ENCODE measurements around the gene RO60. TPM values are rescaled to one million over a fixed set of nuclear protein-coding genes. Genes with fewer than 3 reads are reported as not detected.
A peak's percentile ranks its signal among the peaks of the same experiment; 100 is the strongest.
"Not testable (repeated sequence)": the region's sequence is repeated elsewhere in the genome, so short reads cannot be mapped to it uniquely, and the experiment has no call there.

RO60 gene
- total and polyA plus RNA-seq, 5 experiments from 2014 or later, result 67.5 to 128 (median 89.4) TPM

DNA sequence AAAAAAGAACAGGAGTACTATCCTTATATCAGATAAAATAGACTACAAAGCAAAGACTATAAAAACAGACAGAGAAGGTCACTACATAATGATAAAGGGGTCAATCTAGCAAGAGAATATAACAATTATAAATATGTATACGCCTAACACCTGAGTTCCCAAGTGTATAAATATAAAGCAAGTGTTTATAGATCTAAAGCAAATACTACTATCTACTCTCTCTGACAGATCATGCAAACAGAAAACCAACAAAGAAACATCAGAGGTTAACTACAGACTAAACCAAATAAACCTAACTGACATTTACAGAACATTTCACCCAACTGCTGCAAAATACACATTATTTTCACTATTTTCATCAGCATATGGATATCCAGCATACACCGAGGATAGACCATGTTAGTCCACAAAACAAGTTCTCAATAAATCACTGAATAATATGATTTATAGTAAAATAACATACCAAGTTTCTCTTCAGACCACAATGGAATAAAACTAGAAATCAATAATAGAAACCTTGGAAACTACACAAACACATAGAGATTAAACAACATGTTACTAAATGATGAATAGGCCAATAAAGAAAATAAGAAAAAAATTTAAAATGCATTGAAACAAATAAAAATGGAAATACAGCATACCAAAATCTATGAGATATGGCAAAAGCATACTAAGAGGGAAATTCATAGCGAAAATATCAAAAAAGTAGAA is 22.9 kb upstream of the RO60 start:
- no peak for DNase-seq
- Mint-ChIP-seq H3K4me1 (peaks cover 19 to 47% (median 37%) of the 10 kb centered on the region in 4 donors), H3K9me3 (no peaks in the 10 kb centered on the region), H3K4me3 (peak overlapping the region in 1 of 10 donors; percentile 24), H3K27ac (peak overlapping the region in 1 of 10 donors; percentile 3), H3K27me3 (no peaks in the 10 kb centered on the region), H3K36me3 (peaks cover 0 to 37% (median 17%) of the 10 kb centered on the region in 3 donors)
- ATAC-seq, result no peak
- POLR2A ChIA-PET, result no interaction called here

DNA sequence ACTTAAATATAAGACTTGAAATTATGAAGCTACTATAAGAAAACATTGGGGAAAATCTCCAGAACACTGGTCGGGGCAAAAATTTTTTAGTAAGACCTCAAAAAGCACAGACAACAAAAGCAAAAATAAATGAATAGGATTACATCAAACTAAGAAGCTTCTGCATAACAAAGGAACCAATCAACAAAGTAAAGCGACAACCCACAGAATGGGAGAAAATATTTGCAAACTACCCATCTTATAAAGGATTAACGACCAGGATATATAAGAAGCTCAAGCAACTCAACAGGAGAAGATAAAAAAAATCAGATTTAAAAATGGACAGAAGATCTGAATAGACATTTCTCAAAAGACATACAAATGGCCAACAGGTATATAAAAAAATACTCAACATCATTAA is 19.4 kb upstream of the RO60 start:
- Mint-ChIP-seq H3K27ac (peak overlapping the region in 1 of 10 donors; percentile 4), H3K4me1 (peaks cover 14 to 55% (median 38%) of the 10 kb centered on the region in 4 donors), H3K4me3 (no peak overlapping the region), H3K27me3 (no peaks in the 10 kb centered on the region), H3K9me3 (no peaks in the 10 kb centered on the region), H3K36me3 (peaks cover 0 to 44% (median 18%) of the 10 kb centered on the region in 3 donors)
- POLR2A ChIA-PET, result no interaction called here
- ATAC-seq (no peak), DNase-seq (no peak)

DNA sequence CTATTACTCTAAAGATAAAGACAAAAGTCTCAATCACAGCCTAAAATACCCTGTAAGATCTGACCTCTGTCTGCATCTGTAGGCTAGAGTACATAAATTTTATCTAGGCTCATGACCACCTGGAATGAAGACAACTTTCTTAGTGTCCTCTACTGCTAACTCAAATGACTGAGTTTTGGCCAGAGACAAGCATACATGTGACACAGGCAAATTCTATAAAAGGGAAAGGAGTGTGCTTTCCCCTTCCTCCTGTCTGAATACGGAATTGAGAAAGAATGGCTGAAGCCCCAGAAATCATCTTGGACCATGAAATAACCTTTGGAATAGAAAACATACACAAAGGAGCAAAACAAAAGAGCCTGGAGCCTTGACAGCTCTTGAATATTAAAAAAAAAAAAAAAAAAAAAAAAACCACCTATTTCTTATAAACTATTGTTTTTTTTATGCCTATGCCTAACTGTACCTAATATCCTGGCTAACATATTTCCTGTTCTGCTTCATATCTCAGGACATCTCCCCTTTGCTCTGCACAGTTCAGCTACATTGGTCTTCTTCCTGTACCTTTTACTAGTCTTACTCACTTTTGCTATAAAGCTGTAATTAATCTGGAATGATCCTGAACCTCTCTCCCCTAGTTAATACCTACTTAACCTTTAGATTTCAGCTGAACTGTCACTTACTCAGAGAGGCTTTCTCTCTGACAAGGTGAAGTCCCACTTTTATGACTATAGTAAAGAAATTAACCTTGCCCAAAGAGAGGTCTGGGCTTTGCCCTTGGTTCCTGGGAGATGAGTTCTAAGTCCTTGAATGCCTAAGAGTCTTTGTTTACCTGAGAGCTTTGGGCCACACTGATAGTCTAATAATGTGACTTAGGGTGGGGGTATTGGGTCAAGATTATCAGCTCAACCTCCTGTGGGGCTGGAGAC is 16.4 kb upstream of the RO60 start:
- peak overlapping the region in 7 of 10 donors; percentile 2 to 36 (median 22) for H3K27ac Mint-ChIP-seq
- peaks cover 4 to 47% (median 7%) of the 10 kb centered on the region in 3 donors for H3K36me3 Mint-ChIP-seq
- H3K4me3 Mint-ChIP-seq, result no peak overlapping the region
- no peaks in the 10 kb centered on the region for H3K9me3 Mint-ChIP-seq
- DNase-seq, result no peak
- no peaks in the 10 kb centered on the region for H3K27me3 Mint-ChIP-seq
- H3K4me1 Mint-ChIP-seq, result peaks cover 6 to 31% (median 19%) of the 10 kb centered on the region in 4 donors
- POLR2A ChIA-PET, result no interaction called here
- ATAC-seq, result no peak

DNA sequence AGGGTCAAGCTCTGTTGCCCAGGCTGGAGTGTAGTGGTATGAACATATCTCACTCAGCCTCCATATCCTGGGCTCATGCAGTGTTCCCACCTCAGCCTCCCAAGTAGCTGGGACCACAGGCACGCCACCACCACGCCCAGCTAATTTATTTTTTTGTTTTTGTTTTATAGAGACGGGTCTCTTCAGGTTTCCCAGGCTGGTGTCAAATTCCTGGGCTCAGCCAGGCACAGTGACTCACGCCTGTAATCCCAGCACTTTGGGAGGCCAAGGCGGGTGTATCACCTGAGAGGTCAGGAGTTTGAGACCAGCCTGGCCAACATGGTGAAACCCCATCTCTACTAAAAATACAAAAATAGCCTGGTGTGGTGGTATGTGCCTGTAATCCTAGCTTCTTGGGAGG is 10.5 kb upstream of the RO60 start:
- H3K27me3 Mint-ChIP-seq, H3K27ac Mint-ChIP-seq, DNase-seq, H3K4me3 Mint-ChIP-seq, POLR2A ChIA-PET, H3K9me3 Mint-ChIP-seq, ATAC-seq: not testable (repeated sequence)
- peaks cover 4 to 17% (median 6%) of the 10 kb centered on the region in 4 donors for H3K4me1 Mint-ChIP-seq
- peaks cover 3 to 55% (median 4%) of the 10 kb centered on the region in 3 donors for H3K36me3 Mint-ChIP-seq

DNA sequence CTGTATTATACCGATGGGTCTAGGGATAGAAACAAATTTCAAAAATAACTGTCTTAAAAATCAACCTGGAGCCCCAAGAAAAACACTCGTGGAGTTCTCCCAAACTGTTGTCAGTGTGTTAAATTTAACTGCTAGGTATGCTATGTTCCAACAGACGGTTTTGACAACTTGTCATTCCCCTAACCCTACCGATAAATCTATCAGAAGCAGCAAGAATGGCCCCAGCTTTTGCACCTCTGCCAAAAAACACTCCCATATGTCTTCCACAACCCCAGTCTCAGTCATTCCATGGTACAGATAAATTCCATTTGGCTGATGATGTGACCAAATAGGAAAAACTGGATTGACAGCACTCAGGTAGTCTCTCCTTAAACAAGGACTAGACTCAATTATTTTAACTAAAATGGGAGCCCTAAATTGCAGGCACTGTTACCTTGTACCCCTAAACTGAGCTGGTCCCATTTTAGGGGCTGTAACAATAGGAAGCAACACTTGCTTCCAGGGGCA is 5.2 kb upstream of the RO60 start:
- Mint-ChIP-seq H3K27ac (no peak overlapping the region), H3K27me3 (no peaks in the 10 kb centered on the region), H3K9me3 (no peaks in the 10 kb centered on the region), H3K36me3 (peaks cover 0 to 23% (median 0%) of the 10 kb centered on the region in 3 donors), H3K4me1 (peaks cover 26 to 49% (median 42%) of the 10 kb centered on the region in 4 donors), H3K4me3 (no peak overlapping the region)
- DNase-seq (no peak), ATAC-seq (no peak)
- POLR2A ChIA-PET, result no interaction called here

DNA sequence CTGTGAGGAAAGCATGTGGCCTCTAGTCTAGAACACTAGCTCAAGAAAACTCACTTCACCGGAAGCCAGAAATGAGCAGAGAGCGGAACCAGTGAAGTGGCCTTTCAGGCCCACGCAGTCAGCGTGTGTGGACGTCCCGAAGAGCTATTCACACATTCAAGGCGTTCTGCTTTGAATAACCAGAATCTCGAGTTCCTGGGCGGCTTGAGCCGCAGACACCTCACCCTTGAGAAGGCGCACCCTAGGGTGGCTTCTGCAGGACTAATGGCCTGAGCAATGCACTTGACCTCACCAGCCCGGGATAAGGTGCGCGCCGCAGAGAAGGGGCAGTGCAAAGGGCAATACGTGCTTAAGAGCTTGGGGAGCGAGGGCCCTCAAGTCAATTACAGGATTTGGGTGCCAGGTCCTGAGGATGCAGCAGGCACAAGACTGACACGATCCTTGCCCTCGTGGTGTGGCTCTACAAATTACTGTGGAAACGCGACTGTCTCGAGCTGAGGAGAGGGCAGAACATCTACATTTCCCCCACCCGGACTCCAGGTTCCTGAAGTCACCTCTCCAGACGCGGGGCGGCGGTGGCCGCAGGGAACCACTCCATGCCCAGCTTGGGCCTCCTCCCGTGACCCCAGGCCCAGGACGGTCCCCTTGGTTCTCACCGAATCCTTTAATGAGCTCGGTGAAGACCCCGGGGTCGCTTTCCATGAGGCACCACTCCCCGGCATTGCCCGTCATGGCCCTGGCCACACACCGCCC is 707 bp upstream of the RO60 start:
- H3K27ac Mint-ChIP-seq, result peak overlapping the region; percentile 96 to 100 (median 98)

DNA sequence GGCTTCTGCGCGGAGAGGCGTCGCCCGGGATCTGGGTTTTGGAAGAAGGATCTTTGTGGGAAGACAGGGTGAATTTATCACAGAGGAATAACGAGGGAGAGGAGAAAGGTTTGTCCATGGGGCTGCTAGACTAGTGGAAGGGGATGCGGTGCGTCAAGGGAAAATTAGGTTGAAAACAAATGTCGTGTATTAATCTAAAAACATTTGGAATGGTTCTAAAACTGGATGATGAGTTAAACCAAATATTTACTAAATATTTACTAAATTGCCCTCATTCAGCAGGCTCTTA is 647 bp downstream of the RO60 start:
- Mint-ChIP-seq H3K4me3 (peak overlapping the region; percentile 92 to 100 (median 98)), H3K27me3 (no peaks in the 10 kb centered on the region), H3K36me3 (peaks cover 0 to 3% (median 2%) of the 10 kb centered on the region in 3 donors), H3K9me3 (no peaks in the 10 kb centered on the region), H3K27ac (peak overlapping the region; percentile 96 to 100 (median 98)), H3K4me1 (peaks cover 26 to 71% (median 61%) of the 10 kb centered on the region in 4 donors)
- no peak for ATAC-seq
- POLR2A ChIA-PET, result no interaction called here
- DNase-seq, result no peak

More for the DNA sequence above, 707 bp upstream of the RO60 start:
- Mint-ChIP-seq H3K4me3 (peak overlapping the region; percentile 92 to 100 (median 98)), H3K27me3 (no peaks in the 10 kb centered on the region), H3K9me3 (no peaks in the 10 kb centered on the region), H3K36me3 (peaks cover 0 to 5% (median 2%) of the 10 kb centered on the region in 3 donors), H3K4me1 (peaks cover 28 to 68% (median 64%) of the 10 kb centered on the region in 4 donors)
- peak; percentile 21 to 23 for ATAC-seq
- peak; percentile 12 to 64 (median 38) for DNase-seq
- POLR2A ChIA-PET, result interaction anchor here (0.6 to 1.7 kb wide), 9 partner anchors 12 to 255 kb away, joined by 3 to 30 read pairs (median 3); partner anchors contain the start of genes CDC73 and RGS2

DNA sequence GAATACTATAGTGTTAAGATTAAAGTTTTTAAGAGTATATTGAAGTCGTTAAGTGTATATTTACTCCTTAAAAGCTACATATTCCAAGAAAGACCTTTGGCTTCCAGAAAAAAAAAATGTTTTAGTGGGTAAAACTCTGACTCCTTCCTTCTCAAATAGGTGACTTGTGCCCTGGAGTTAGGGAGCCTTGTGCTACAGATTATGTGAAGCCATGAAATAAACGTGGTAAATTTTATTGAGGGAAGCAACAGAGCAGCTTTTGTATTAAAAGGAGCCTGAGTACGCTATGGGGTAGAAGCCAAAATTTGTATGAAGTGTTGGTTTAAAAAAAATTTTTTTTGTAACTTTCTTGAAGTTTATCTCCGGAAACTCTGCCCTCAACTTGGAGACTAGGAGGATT is 994 bp downstream of the RO60 start:
- peak overlapping the region; percentile 92 to 100 (median 98) for H3K4me3 Mint-ChIP-seq
- peaks cover 0 to 3% (median 2%) of the 10 kb centered on the region in 3 donors for H3K36me3 Mint-ChIP-seq
- ATAC-seq, result no peak
- no peak for DNase-seq
- peak overlapping the region; percentile 34 to 99 (median 98) for H3K27ac Mint-ChIP-seq
- peaks cover 26 to 71% (median 63%) of the 10 kb centered on the region in 4 donors for H3K4me1 Mint-ChIP-seq
- H3K27me3 Mint-ChIP-seq, result no peaks in the 10 kb centered on the region
- POLR2A ChIA-PET, result interaction anchor here (1.0 to 1.1 kb wide), 2 partner anchors 61 to 251 kb away, joined by 3 read pairs; partner anchors contain the start of genes CDC73 and RGS2
- H3K9me3 Mint-ChIP-seq, result no peaks in the 10 kb centered on the region

DNA sequence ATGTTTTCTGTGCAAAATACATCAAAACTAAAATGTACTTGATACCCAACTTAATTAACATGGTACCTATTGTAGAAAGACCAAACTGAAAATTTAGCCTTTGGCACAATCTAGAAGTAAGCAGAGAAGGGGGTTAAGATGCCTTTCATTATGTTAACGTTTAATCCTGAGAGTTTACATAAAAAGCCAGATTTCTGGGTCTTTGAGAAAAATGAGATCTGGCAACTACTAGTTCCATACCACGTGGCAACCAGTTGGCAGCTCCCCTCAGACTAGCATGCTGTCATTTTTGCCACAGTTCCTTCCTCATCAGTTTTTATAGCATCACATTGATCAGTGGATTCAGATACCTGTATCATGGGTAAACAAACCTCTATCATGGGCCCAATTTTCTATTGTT is 1.5 kb downstream of the RO60 start:
- Mint-ChIP-seq H3K27ac (peak overlapping the region in 8 of 10 donors; percentile 54 to 99 (median 82)), H3K27me3 (no peaks in the 10 kb centered on the region), H3K4me3 (peak overlapping the region; percentile 92 to 100 (median 98)), H3K9me3 (no peaks in the 10 kb centered on the region), H3K4me1 (peaks cover 31 to 74% (median 68%) of the 10 kb centered on the region in 4 donors), H3K36me3 (peaks cover 0 to 3% (median 2%) of the 10 kb centered on the region in 3 donors)
- DNase-seq (peak in 1 of 10 donors; percentile 6), ATAC-seq (no peak)
- POLR2A ChIA-PET, result interaction anchor here (1.0 to 1.1 kb wide), 2 partner anchors 61 to 252 kb away, joined by 3 read pairs; partner anchors contain the start of genes CDC73 and RGS2

DNA sequence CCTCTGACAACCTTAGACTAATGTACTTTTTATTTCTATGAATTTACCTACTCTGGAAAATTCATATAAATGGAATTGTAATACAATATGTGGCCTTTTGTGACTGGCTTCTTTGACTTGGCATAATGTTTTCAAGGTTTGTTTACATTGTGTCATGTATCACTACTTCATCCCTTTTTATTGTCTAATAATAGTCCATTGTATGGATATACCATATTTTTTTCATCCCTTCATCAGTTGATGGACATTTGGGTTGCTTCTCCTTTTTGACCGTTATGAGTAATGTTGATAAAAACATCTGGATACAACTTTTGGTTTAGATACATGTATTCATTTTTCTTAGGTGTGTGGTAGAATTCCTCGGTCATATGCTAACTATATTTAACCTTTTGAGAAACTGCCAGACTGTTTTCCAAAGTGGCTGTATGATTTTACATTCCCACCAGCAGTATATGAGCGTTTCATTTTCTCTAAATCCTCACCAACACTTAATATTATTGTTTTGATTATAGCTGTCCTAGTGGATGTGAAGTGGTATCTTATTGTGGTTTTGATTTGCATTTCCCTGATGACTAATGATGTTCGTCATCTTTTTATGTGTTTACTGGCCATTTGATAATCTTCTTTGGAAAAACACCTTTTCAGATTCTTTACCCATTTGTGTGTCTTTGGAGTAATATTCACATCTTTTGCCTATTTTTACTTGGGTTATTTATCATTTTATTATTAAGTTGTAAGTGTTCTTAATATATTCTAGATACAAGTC is 3.5 kb downstream of the RO60 start:
- ATAC-seq (no peak), DNase-seq (no peak)
- Mint-ChIP-seq H3K27me3 (no peaks in the 10 kb centered on the region), H3K36me3 (peaks cover 0 to 2% (median 0%) of the 10 kb centered on the region in 3 donors), H3K9me3 (no peaks in the 10 kb centered on the region), H3K27ac (peak overlapping the region in 2 of 10 donors; percentile 2 to 3), H3K4me3 (no peak overlapping the region), H3K4me1 (peaks cover 33 to 72% (median 69%) of the 10 kb centered on the region in 4 donors)
- POLR2A ChIA-PET, result no interaction called here

DNA sequence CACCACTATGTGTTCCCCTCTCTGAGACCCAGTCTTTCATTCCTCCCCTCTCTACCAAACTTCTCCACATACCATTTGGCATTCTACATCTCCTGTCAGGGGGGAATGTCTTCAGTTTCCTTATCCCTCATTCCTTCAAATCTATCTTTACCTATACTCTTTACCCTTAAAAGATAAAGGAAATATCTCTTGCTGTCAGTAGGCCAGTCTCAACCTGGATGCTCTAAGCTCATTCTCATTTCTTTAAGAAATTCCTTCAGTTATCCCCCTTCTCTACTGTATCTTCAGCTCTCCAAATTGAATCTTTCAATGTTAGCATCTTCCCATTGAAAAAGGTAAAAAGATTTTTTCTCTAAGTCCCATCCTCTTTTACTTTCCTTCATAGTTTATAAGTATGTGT is 6.5 kb downstream of the RO60 start:
- Mint-ChIP-seq H3K36me3 (peaks cover 0 to 6% (median 2%) of the 10 kb centered on the region in 3 donors), H3K4me3 (no peak overlapping the region), H3K27ac (peak overlapping the region; percentile 21 to 77 (median 47)), H3K9me3 (no peaks in the 10 kb centered on the region), H3K4me1 (peaks cover 25 to 78% (median 66%) of the 10 kb centered on the region in 4 donors), H3K27me3 (no peaks in the 10 kb centered on the region)
- no peak for DNase-seq
- ATAC-seq, result no peak
- POLR2A ChIA-PET, result no interaction called here
